IMR-90 (cell line): Measurements from ENCODE around the gene INTS11.

Source experiments
- BHLHE40 ChIP-seq: fragments of 150-350 bp; IDR thresholded peaks from 2 replicates; pipeline ENCODE4 v1.6.1; 2016; ENCODE audit warnings: mild to moderate bottlenecking, low read depth, low read length
- CEBPB ChIP-seq: IDR thresholded peaks from 2 replicates; pipeline ENCODE4 v1.6.1; 2012; ENCODE audit warnings: low read depth, low read length, improper control_type of control experiment
- CHD1 ChIP-seq: IDR thresholded peaks from 2 replicates; pipeline ENCODE4 v1.6.1; 2012; ENCODE audit warnings: low read depth, low read length, improper control_type of control experiment
- CTCF ChIP-seq: conservative IDR thresholded peaks from 2 replicates; pipeline ENCODE4 v1.5.1; 2012; ENCODE audit warnings: mild to moderate bottlenecking, low read depth, low read length, improper control_type of control experiment
- MXI1 ChIP-seq: IDR thresholded peaks from 2 replicates; pipeline ENCODE4 v1.6.1; 2012; ENCODE audit warnings: low read depth, mild to moderate bottlenecking, low read length, moderate library complexity, borderline replicate concordance
- NFE2L2 ChIP-seq: fragments of 150-350 bp; IDR thresholded peaks from 2 replicates; pipeline ENCODE4 v1.6.1; 2016; ENCODE audit warnings: low read depth, mild to moderate bottlenecking, low read length
- POLR2A ChIP-seq: IDR thresholded peaks from 2 replicates; pipeline ENCODE4 v1.6.1; 2012; ENCODE audit warnings: mild to moderate bottlenecking, low read depth, low read length
- RAD21 ChIP-seq: IDR thresholded peaks from 2 replicates; pipeline ENCODE4 v1.6.1; 2012; ENCODE audit warnings: low read length, improper control_type of control experiment
- RCOR1 ChIP-seq: IDR thresholded peaks from 2 replicates; pipeline ENCODE4 v1.6.1; 2012; ENCODE audit warnings: mild to moderate bottlenecking, low read length, improper control_type of control experiment; ENCODE audit not compliant: insufficient replicate concordance
- RFX5 ChIP-seq: IDR thresholded peaks from 2 replicates; pipeline ENCODE4 v1.8.0; 2012; ENCODE audit warnings: low read depth, mild to moderate bottlenecking, low read length, moderate library complexity
- SMC3 ChIP-seq: fragments of 150-350 bp; IDR thresholded peaks from 2 replicates; pipeline ENCODE4 v1.6.1; 2016; ENCODE audit warnings: low read depth, mild to moderate bottlenecking, antibody characterized with exemption, low read length, moderate library complexity
- USF2 ChIP-seq: fragments of 150-350 bp; IDR thresholded peaks from 2 replicates; pipeline ENCODE4 v1.6.1; 2017; ENCODE audit warnings: mild to moderate bottlenecking, antibody characterized with exemption, low read length, low read depth

- TF ChIP-seq USF2 = no peak
- TF ChIP-seq CTCF = no peak
- no peak for TF ChIP-seq CEBPB
- no peak for TF ChIP-seq POLR2A
- TF ChIP-seq RFX5 = no peak
- TF ChIP-seq NFE2L2 = no peak
- no peak for TF ChIP-seq CHD1
- TF ChIP-seq BHLHE40 = no peak
- no peak for TF ChIP-seq SMC3
- TF ChIP-seq RCOR1 = no peak
- no peak for TF ChIP-seq MXI1
- TF ChIP-seq RAD21 = no peak
Measured at GRCh38 chr1:1365875-1366698, 41.6 kb upstream of the INTS11 start.
